ENCODE measurements around the gene FUT3. TPM values are rescaled to one million over a fixed set of nuclear protein-coding genes. Genes with fewer than 3 reads are reported as not detected.

Gene FUT3
- total and polyA plus RNA-seq, 9 of the 15 experiments (the other 6 are each of a cell fraction or from before 2014, with no cell fraction given), result 0.09 TPM; not detected in 8

DNA sequence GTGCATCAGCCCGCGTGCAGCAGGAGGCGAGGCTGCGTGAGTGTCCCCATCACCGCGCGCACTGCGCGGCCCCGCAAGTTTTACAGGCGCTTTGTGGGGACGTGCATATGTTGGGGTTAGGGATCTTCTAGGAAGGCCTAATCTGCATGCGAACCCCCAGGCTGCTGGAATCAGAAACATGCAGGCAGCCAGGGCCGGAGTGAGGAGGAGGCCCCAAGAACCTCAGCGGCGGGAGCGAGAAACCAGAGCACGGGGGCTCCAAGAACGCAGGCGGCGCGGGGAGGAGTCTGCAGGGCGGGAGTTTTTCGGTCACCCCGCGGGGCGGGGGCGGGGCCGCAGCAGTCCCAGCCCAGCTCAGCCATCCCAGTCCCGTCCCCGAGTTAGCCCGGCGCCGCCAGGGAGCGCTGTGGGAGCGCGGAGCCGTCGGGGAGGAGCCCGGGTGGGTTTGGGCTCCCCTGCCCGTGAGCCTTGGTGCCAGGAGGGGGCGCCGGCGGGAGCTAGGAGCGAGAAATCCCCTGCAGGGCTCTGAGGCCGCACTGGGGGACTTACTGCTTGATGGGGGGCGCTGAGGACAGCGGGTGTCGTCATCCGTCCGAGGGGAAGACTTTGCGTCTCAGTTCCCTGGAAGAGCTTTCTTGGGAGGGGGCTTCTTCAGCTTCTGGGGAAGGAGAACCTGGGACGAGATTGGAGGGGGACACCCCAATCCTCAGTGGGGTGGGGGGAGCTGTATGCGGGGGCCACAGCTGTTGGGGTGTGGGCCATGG is 47.3 kb downstream of the FUT3 start (continued):
- TF ChIP-seq, protein P1, sequence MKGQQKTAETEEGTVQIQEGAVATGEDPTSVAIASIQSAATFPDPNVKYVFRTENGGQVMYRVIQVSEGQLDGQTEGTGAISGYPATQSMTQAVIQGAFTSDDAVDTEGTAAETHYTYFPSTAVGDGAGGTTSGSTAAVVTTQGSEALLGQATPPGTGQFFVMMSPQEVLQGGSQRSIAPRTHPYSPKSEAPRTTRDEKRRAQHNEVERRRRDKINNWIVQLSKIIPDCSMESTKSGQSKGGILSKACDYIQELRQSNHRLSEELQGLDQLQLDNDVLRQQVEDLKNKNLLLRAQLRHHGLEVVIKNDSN (CRISPR knock-in tag; IDR thresholded peaks at IDR 0.05), result no peak
- TF ChIP-seq POLR2G (IDR thresholded peaks at IDR 0.05; ENCODE audit: low read depth, low read length) (peak; percentile 61), ZNF436 (CRISPR knock-in tag; IDR thresholded peaks at IDR 0.05) (no peak), NFIX (CRISPR knock-in tag; IDR thresholded peaks at IDR 0.05; ENCODE audit: low read depth) (no peak), ZNF224 (CRISPR knock-in tag; IDR thresholded peaks at IDR 0.05) (peak; percentile 96), GATAD2B (IDR thresholded peaks at IDR 0.05; ENCODE audit: borderline replicate concordance) (peak; percentile 94), SP1 (CRISPR knock-in tag; IDR thresholded peaks at IDR 0.05) (peak; percentile 91), ZNF668 (CRISPR knock-in tag; IDR thresholded peaks at IDR 0.05) (no peak), RAD51 (IDR thresholded peaks at IDR 0.05; ENCODE audit: borderline replicate concordance, low read depth) (no peak), SRSF7 (optimal IDR thresholded peaks at IDR 0.05; ENCODE audit: low read depth, low read length) (no peak), NCOA1 (IDR thresholded peaks at IDR 0.05; ENCODE audit: low read depth) (no peak), ZKSCAN8 (CRISPR knock-in tag; IDR thresholded peaks at IDR 0.05) (no peak), TOE1 (IDR thresholded peaks at IDR 0.05; ENCODE audit: borderline replicate concordance) (peak; percentile 52; the same call in 1 of the 2 replicates), TOE1 (CRISPR knock-in tag; IDR thresholded peaks at IDR 0.05; ENCODE audit: borderline replicate concordance, low read depth) (no peak), CBX1 (IDR thresholded peaks at IDR 0.05; ENCODE audit: low read depth) (no peak), MBD2 (IDR thresholded peaks at IDR 0.05; ENCODE audit: borderline replicate concordance, low read depth) (no peak), JUND (IDR thresholded peaks at IDR 0.05; ENCODE audit: borderline replicate concordance, low read depth, low read length) (peak; percentile 38; the same call in 1 of the 2 replicates), JUND (tag; IDR thresholded peaks at IDR 0.05; ENCODE audit: borderline replicate concordance, low read depth, low read length) (no peak)
- TF ChIP-seq, protein P2, sequence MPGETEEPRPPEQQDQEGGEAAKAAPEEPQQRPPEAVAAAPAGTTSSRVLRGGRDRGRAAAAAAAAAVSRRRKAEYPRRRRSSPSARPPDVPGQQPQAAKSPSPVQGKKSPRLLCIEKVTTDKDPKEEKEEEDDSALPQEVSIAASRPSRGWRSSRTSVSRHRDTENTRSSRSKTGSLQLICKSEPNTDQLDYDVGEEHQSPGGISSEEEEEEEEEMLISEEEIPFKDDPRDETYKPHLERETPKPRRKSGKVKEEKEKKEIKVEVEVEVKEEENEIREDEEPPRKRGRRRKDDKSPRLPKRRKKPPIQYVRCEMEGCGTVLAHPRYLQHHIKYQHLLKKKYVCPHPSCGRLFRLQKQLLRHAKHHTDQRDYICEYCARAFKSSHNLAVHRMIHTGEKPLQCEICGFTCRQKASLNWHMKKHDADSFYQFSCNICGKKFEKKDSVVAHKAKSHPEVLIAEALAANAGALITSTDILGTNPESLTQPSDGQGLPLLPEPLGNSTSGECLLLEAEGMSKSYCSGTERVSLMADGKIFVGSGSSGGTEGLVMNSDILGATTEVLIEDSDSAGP (CRISPR knock-in tag; IDR thresholded peaks at IDR 0.05), result peak; percentile 63; the same call in 1 of the 2 replicates
- TF ChIP-seq, protein P3, sequence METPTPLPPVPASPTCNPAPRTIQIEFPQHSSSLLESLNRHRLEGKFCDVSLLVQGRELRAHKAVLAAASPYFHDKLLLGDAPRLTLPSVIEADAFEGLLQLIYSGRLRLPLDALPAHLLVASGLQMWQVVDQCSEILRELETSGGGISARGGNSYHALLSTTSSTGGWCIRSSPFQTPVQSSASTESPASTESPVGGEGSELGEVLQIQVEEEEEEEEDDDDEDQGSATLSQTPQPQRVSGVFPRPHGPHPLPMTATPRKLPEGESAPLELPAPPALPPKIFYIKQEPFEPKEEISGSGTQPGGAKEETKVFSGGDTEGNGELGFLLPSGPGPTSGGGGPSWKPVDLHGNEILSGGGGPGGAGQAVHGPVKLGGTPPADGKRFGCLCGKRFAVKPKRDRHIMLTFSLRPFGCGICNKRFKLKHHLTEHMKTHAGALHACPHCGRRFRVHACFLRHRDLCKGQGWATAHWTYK (CRISPR knock-in tag; IDR thresholded peaks at IDR 0.05), result no peak
- TF ChIP-seq, protein P4, sequence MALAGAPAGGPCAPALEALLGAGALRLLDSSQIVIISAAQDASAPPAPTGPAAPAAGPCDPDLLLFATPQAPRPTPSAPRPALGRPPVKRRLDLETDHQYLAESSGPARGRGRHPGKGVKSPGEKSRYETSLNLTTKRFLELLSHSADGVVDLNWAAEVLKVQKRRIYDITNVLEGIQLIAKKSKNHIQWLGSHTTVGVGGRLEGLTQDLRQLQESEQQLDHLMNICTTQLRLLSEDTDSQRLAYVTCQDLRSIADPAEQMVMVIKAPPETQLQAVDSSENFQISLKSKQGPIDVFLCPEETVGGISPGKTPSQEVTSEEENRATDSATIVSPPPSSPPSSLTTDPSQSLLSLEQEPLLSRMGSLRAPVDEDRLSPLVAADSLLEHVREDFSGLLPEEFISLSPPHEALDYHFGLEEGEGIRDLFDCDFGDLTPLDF (CRISPR knock-in tag; IDR thresholded peaks at IDR 0.05), result peak; percentile 97
- TF ChIP-seq, protein P5, sequence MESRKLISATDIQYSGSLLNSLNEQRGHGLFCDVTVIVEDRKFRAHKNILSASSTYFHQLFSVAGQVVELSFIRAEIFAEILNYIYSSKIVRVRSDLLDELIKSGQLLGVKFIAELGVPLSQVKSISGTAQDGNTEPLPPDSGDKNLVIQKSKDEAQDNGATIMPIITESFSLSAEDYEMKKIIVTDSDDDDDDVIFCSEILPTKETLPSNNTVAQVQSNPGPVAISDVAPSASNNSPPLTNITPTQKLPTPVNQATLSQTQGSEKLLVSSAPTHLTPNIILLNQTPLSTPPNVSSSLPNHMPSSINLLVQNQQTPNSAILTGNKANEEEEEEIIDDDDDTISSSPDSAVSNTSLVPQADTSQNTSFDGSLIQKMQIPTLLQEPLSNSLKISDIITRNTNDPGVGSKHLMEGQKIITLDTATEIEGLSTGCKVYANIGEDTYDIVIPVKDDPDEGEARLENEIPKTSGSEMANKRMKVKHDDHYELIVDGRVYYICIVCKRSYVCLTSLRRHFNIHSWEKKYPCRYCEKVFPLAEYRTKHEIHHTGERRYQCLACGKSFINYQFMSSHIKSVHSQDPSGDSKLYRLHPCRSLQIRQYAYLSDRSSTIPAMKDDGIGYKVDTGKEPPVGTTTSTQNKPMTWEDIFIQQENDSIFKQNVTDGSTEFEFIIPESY (CRISPR knock-in tag; IDR thresholded peaks at IDR 0.05), result peak; percentile 95

All from K562 (cell line).